HG03558 (cell line): ENCODE results near the gene DENND10.

Source experiments
- ATAC-seq: cut with Tn5 transposase; IDR thresholded peaks from one replicate; pipeline ENCODE4 v1.9.1; 2021; ENCODE audit warnings: moderate number of reproducible peaks; ENCODE audit not compliant: unreplicated experiment; ENCODE audit errors: extremely low read depth

DENND10 gene, protein sequence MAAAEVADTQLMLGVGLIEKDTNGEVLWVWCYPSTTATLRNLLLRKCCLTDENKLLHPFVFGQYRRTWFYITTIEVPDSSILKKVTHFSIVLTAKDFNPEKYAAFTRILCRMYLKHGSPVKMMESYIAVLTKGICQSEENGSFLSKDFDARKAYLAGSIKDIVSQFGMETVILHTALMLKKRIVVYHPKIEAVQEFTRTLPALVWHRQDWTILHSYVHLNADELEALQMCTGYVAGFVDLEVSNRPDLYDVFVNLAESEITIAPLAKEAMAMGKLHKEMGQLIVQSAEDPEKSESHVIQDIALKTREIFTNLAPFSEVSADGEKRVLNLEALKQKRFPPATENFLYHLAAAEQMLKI

GRCh38 chr10:119103903-119104653, at the start of gene DENND10:
Gene DENND10, plus strand, starts transcription at chr10:119104113. Its CDS starts 30 bp downstream, at chr10:119104143.
- no peak for ATAC-seq

DNA sequence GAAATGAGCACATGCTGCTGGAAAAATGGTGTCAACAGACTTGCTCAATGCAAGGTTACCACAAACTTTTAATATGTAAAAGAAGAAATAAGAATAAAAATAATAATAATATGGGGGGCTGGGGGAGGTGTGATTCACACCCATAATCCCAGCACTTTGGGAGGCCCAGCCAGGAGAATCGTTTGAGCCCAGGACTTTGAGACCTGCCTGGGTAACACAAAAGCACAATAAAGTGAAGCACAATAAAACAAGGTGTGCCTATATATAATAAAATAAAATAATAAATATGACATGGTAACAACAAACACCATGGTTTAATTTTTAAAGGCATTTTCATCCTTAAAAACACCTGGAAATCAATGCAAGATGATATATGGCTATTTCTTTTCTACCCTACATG, 48.4 kb upstream of the DENND10 start:
- ATAC-seq = no peak

- ATAC-seq = no peak
Observed at GRCh38 chr10:119058010-119058409, 45.9 kb upstream of the DENND10 start.

- ATAC-seq = no peak
Observed at GRCh38 chr10:119059557-119059956, 44.4 kb upstream of the DENND10 start.

DNA sequence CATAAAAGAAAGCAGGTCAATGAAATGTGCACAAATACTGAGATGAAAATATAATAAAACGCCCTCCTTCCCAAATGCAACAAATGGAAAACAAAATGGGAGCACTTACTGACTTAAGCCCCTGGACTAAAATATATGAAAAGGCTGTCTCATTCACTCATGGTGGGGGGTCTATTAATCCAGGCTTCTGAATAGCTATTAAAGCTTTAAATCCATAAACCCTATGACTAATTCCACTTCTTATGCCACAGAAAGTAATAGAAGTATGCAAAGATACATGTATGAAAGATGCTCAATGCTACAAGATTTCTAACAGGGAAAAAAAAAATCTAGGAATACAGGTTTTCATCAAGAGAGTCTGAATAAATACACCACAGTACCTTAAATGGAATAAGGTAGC, 43.8 kb upstream of the DENND10 start:
- ATAC-seq = no peak

DNA sequence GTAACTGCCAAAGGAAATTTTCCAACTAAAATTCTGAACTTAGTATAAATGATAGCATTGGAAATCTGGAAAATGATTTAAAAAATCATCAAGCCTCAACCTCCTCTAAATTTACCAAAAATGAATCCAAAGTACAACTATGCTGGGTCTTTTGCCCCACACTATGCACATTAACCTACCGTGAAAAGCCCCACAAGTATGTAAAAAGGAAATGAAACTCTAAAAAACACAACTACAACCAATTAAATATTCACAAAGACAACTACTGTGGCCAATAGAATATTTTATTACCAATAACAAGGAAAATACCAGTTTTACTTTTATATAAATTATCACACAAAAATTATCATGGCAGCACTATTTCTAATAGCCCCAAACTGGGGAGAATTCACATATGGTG, 42.6 kb upstream of the DENND10 start:
- ATAC-seq = no peak

GRCh38 chr10:119061926-119062325, 42.0 kb upstream of the DENND10 start:
- ATAC-seq = no peak

- no peak for ATAC-seq
Observed at GRCh38 chr10:119070395-119071165, 33.3 kb upstream of the DENND10 start.

DNA sequence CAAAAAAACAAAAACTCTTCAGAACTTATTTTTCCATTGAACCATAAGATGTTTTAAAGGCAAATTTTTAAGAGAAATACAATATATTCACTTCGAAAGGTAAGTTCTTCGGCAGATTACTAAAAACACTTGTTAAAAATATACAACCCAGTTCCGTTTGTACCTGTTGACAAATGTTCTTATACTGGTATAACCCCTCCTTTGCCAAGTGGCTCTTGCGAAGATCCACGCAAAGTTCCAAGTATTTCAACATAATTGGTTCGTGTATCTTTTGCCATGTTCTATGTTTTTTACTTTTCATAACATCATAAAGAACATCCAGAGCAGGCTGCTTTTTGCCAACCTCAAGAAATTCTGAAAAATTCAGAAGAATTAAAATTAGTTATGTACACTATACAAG, 30.3 kb upstream of the DENND10 start:
- no peak for ATAC-seq

GRCh38 chr10:119078422-119079179, 25.3 kb upstream of the DENND10 start:
- ATAC-seq = no peak

GRCh38 chr10:119079599-119080520, 24.1 kb upstream of the DENND10 start:
- peak; percentile 40 for ATAC-seq

DNA sequence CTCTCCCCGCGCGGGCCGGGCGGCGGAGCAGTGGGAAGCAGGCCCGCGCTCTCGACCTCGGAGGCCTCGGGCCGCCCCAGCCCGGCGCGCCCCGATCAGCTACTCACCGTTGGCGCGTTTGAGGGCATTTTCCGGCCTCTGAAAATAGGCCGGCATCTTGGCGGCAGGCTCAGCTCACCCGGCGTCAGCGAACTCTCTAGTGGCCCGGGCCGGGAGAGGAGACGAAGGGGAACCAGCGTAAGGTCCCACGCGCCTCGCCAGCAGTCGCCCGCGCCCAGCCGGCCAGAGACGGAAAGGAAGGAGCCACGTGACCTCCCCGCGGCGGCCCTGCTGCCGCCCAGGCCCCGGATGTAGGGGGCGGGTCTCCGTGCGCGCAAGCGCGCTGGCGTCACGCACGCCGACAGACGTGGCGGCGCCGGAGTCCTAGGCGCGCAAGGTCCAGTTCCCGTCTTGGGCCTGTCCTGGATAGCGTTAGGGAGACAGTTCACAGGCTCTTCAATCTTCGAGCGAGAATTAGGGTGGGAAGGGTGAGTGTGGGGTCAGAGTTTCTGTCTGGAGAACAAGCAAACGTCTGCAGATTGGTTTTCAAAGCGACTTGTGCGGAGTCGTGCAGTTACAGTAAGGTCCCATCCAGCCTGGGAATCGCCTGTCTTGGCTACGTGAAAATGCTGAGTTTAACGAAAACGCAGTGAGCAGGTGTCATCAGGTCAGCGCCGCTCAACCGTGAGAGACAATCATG, 23.2 kb upstream of the DENND10 start, which contains the start of gene EIF3A:
EIF3A (minus strand) TSS at position 297 of the 739 bp plus-strand sequence; CDS start at position 156, 141 bp downstream.
- peak; percentile 72 for ATAC-seq

GRCh38 chr10:119084896-119085295, 19.0 kb upstream of the DENND10 start:
- ATAC-seq = no peak

- no peak for ATAC-seq
Observed at GRCh38 chr10:119087271-119087882, 16.5 kb upstream of the DENND10 start.

DNA sequence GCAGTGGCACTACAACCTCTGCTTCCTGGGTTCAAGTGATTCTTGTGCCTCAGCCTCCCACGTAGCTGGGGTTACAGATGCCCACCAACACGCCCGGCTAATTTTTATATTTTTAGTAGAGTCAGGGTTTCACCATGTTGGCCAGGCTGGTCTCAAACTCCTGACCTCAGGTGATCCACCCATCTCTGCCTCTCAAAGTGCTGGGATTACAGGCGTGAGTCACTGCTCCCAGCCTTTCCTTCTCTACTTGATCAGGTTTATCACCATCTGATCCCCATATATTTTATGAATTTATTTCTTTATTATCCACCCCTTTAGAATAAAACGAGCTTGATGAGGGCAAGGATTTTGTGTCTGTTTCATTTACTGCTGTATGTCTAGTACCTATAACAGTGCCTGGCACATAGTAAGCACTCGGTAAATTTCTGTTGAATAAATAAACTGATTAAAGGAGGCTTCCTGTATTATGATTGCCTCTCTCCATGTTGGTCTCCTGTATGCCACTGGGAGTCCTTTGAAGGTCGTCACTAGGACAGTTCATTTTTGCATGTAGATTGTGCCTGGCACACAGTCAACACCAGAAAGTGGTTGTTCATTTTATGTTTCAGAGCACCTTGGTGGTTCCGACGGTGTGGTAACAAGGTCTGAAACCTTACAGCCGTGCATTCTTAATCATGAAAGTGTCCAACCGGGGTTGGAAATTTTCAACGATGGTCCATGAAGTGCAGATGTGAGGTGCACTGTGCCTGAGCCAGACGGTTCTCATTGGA, 13.7 kb upstream of the DENND10 start:
- no peak for ATAC-seq

GRCh38 chr10:119090968-119091367, 12.9 kb upstream of the DENND10 start:
- ATAC-seq = no peak

DNA sequence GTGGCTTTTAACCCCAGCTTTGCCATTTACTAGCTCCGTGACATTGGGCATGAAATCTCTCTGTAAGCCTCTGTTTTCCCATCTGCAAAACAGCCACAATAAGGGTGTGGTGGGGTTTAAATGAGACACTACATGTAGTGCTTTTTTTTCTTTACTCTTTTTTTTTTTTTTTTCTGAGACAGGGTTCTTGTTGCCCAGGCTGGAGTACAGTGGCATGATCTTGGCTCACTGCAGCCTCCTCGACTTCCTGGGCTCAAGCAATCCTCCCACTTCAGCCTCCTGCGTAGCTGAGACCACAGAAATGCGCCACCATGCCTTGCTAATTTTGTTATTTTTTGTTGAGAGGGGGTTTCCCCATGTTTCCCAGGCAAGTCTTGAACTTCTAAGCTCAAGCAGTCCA, 8.3 kb upstream of the DENND10 start:
- no peak for ATAC-seq
